HL-60 (cell line): Measurements from ENCODE around the gene TMEM39B.
"Not testable (repeated sequence)": the region's sequence is repeated elsewhere in the genome, so short reads cannot be mapped to it uniquely, and the experiment has no call there.

Experiments
- DNase-seq, 2 experiments: peaks; one replicate each; pipeline ENCODE4 v3.0.0-alpha.2; 2010 to 2020; ENCODE audit warnings: low read depth in 1 of 2, low spot score in 1 of 2
- H3K27ac ChIP-seq: fragments of 250-450 bp; sonication (Bioruptor Pico); replicated peaks from 2 replicates; pipeline ENCODE4 v1.5.1; 2020; ENCODE audit warnings: mild to moderate bottlenecking, moderate library complexity
- H3K27me3 ChIP-seq: fragments of 250-450 bp; sonication (Bioruptor Pico); 2 replicates; pipeline ENCODE4 v1.5.1; 2021; ENCODE audit warnings: mild to moderate bottlenecking, moderate library complexity; ENCODE audit not compliant: insufficient read depth, poor library complexity, severe bottlenecking
- H3K4me3 ChIP-seq: replicated peaks from 2 replicates; pipeline ENCODE4 v1.5.1; 2011; ENCODE audit warnings: mild to moderate bottlenecking, control low read depth, low read length; ENCODE audit not compliant: insufficient read depth
- CTCF ChIP-seq: IDR thresholded peaks from one replicate; pipeline ENCODE4 v1.5.1; 2011; ENCODE audit warnings: low read length, control low read depth, inconsistent platforms; ENCODE audit not compliant: insufficient read depth
- GABPA ChIP-seq: IDR thresholded peaks from 2 replicates; pipeline ENCODE4 v1.6.1; 2012; ENCODE audit warnings: low read depth
- POLR2AphosphoS5 ChIP-seq: IDR thresholded peaks from 2 replicates; pipeline ENCODE4 v1.6.1; 2012; ENCODE audit warnings: low read depth
- REST ChIP-seq: IDR thresholded peaks from 2 replicates; pipeline ENCODE4 v1.6.1; 2012; ENCODE audit warnings: low read depth; ENCODE audit not compliant: insufficient replicate concordance
- SPI1 ChIP-seq: IDR thresholded peaks from 2 replicates; pipeline ENCODE4 v1.6.1; 2012; ENCODE audit warnings: low read depth, mild to moderate bottlenecking, borderline replicate concordance

The TMEM39B gene

GRCh38 chr1:32128479-32128878, 55.7 kb downstream of the TMEM39B start:
- H3K27ac ChIP-seq = peak overlapping the region; percentile 3; the same call in 1 of the 2 replicates
- H3K4me3 ChIP-seq = no peak overlapping the region
- TF ChIP-seq REST = no peak
- H3K27me3 ChIP-seq = no peaks in the 10 kb centered on the region
- DNase-seq = peak in 1 of 2 experiments; percentile 33

- no peak for DNase-seq
- no peak for TF ChIP-seq GABPA
- TF ChIP-seq SPI1 = peak; percentile 45; the same call in 1 of the 2 replicates
- TF ChIP-seq REST = no peak
- no peak for TF ChIP-seq CTCF
- TF ChIP-seq POLR2AphosphoS5 = no peak
- Histone ChIP-seq H3K27me3 (no peaks in the 10 kb centered on the region), H3K4me3 (no peak overlapping the region), H3K27ac (peak overlapping the region; percentile 3; the same call in 1 of the 2 replicates)
Observed at GRCh38 chr1:32128964-32129363, 56.2 kb downstream of the TMEM39B start.

- not testable (repeated sequence) for H3K4me3 ChIP-seq, DNase-seq, H3K27me3 ChIP-seq
- peak overlapping the region; percentile 65 for H3K27ac ChIP-seq
Observed at GRCh38 chr1:32133950-32134280, 61.2 kb downstream of the TMEM39B start.

- Histone ChIP-seq H3K27ac (no peak overlapping the region), H3K4me3 (no peak overlapping the region), H3K27me3 (no peaks in the 10 kb centered on the region)
- DNase-seq = no peak
- TF ChIP-seq REST (no peak), GABPA (no peak), CTCF (no peak), POLR2AphosphoS5 (no peak), SPI1 (no peak)
Observed at GRCh38 chr1:32137111-32137510, 64.4 kb downstream of the TMEM39B start.
